HCT116 (cell line): ENCODE data around the gene DLG4. TPM values are rescaled to one million over a fixed set of nuclear protein-coding genes. Genes with fewer than 3 reads are reported as not detected.

Experiments
- ATAC-seq: fragments of 200-7000 bp; cut with Tn5 transposase; 2 replicates; pipeline ENCODE4 v1.9.1; 2020; ENCODE audit warnings: mild to moderate bottlenecking, moderate library complexity
- BruUV-seq: library from RNA; stranded (reverse); fragments of 400-500 nt; replicated peaks from 2 replicates; lab custom pipeline; 2021; lab: Mats Ljungman, UMichigan
- CTCF ChIA-PET: fragments of 300-600 bp; sonication (Branson Sonifier 250); formaldehyde crosslinking; loops from one replicate; lab custom pipeline; 2021; ENCODE audit warnings: antibody characterized with exemption; lab: Charles Lee
- POLR2A ChIA-PET: fragments of 300-600, 350-600 bp; sonication (Branson Sonifier 250); formaldehyde crosslinking; loops from one replicate; lab custom pipeline; 2021; ENCODE audit warnings: antibody characterized with exemption; lab: Charles Lee
- RAD21 ChIA-PET, 2 experiments: fragments of 300-600 bp; sonication (Branson Sonifier 250); formaldehyde crosslinking; loops; one replicate each; lab custom pipeline; 2023; ENCODE audit warnings: low total read pairs in 2 of 2; ENCODE audit not compliant: uncharacterized antibody in 2 of 2, unreplicated experiment in 2 of 2, low non-redundant PET in 1 of 2; lab: Charles Lee
- DNase-seq: peaks from one replicate; pipeline ENCODE4 v3.0.0-alpha.2; 2010; ENCODE audit warnings: low read depth, low spot score
- H2AFZ ChIP-seq: fragments of 200-600 bp; shearing (Covaris generic), sonication (generic); 2 replicates; pipeline ENCODE4 v1.6.1; 2017; ENCODE audit warnings: low read depth, mixed run types, mixed read lengths, antibody characterized with exemption, low read length; ENCODE audit not compliant: poor library complexity, severe bottlenecking
- H3K27ac ChIP-seq: 2 replicates; pipeline ENCODE4 v1.5.1; 2012; ENCODE audit warnings: low read depth, low read length
- H3K27me3 ChIP-seq: fragments of 200-600 bp; sonication (generic); 2 replicates; pipeline ENCODE4 v1.6.1; 2016; ENCODE audit warnings: mixed run types, low read length, mixed read lengths; ENCODE audit not compliant: insufficient read depth
- H3K36me3 ChIP-seq, 2 experiments: fragments of 200-500 bp in 1 of 2; fragments of 200-600 bp in 1 of 2; sonication (Bioruptor generic) in 1 of 2; sonication (generic) in 1 of 2; 2 replicates each; pipeline versions ENCODE4 v1.5.1 to v1.6.1; 2014 to 2016; ENCODE audit warnings: low read length in 2 of 2, inconsistent platforms in 1 of 2, mixed read lengths in 1 of 2, mixed run types in 1 of 2; ENCODE audit not compliant: insufficient read depth in 2 of 2, control insufficient read depth in 1 of 2
- H3K4me1 ChIP-seq, 2 experiments: fragments of 200-600 bp in 1 of 2; sonication (generic) in 1 of 2; 2 replicates each; pipeline versions ENCODE4 v1.5.1 to v1.6.1; 2012 to 2017; ENCODE audit warnings: low read length in 2 of 2, inconsistent platforms in 1 of 2, mild to moderate bottlenecking in 1 of 2, mixed read lengths in 1 of 2, mixed run types in 1 of 2, moderate library complexity in 1 of 2; ENCODE audit not compliant: insufficient read depth in 2 of 2, control insufficient read depth in 1 of 2
- H3K4me2 ChIP-seq: fragments of 200-600 bp; sonication (generic); 2 replicates; pipeline ENCODE4 v1.6.1; 2017; ENCODE audit warnings: mixed run types, low read length, mixed read lengths
- H3K4me3 ChIP-seq, 2 experiments: fragments of 200-600 bp in 1 of 2; sonication (generic) in 1 of 2; replicated peaks in 1 of 2; 2 replicates each; pipeline ENCODE4 v1.5.1; 2011 to 2016; ENCODE audit warnings: low read length in 2 of 2, control low read depth in 1 of 2, low read depth in 1 of 2, mild to moderate bottlenecking in 1 of 2, mixed read lengths in 1 of 2, mixed run types in 1 of 2
- H3K79me2 ChIP-seq: fragments of 200-600 bp; sonication (generic); 2 replicates; pipeline ENCODE4 v1.6.1; 2017; ENCODE audit warnings: mild to moderate bottlenecking, mixed run types, low read length, moderate library complexity, mixed read lengths; ENCODE audit not compliant: insufficient read depth
- H3K9ac ChIP-seq: fragments of 200-600 bp; sonication (generic); 2 replicates; pipeline ENCODE4 v1.6.1; 2016; ENCODE audit warnings: low read length, mixed read lengths
- H3K9me2 ChIP-seq: fragments of 200-600 bp; sonication (generic), shearing (Covaris generic); 2 replicates; pipeline ENCODE4 v1.6.1; 2017; ENCODE audit warnings: mixed run types, mild to moderate bottlenecking, moderate library complexity; ENCODE audit not compliant: insufficient read depth
- H3K9me3 ChIP-seq, 2 experiments: fragments of 200-500 bp in 1 of 2; fragments of 200-600 bp in 1 of 2; sonication (Bioruptor generic) in 1 of 2; sonication (generic) in 1 of 2; 2 replicates each; pipeline ENCODE4 v1.6.1; 2014 to 2017; ENCODE audit warnings: low read length in 2 of 2, mixed read lengths in 2 of 2, inconsistent platforms in 1 of 2, low read depth in 1 of 2, mild to moderate bottlenecking in 1 of 2, mixed run types in 1 of 2, moderate library complexity in 1 of 2; ENCODE audit not compliant: control insufficient read depth in 1 of 2, insufficient read depth in 1 of 2
- H4K20me1 ChIP-seq: fragments of 200-600 bp; sonication (generic), shearing (Covaris generic); 2 replicates; pipeline ENCODE4 v1.6.1; 2017; ENCODE audit warnings: mixed run types, mild to moderate bottlenecking, moderate library complexity; ENCODE audit not compliant: insufficient read depth
- CEBPB ChIP-seq: IDR thresholded peaks from 2 replicates; pipeline ENCODE4 v1.6.1; 2012; ENCODE audit warnings: low read depth
- EGR1 ChIP-seq: IDR thresholded peaks from 2 replicates; pipeline ENCODE4 v1.6.1; 2012; ENCODE audit warnings: low read depth
- ELF1 ChIP-seq: IDR thresholded peaks from 2 replicates; pipeline ENCODE4 v1.6.1; 2012; ENCODE audit warnings: low read depth, borderline replicate concordance
- EZH2 ChIP-seq: fragments of 200-600 bp; sonication (generic); IDR thresholded peaks from 2 replicates; pipeline ENCODE4 v1.6.1; 2017; ENCODE audit warnings: antibody characterized with exemption, mixed run types
- EZH2phosphoT487 ChIP-seq: fragments of 200-600 bp; IDR thresholded peaks from 2 replicates; pipeline ENCODE4 v1.6.1; 2018; ENCODE audit warnings: antibody characterized with exemption, borderline replicate concordance
- FOSL1 ChIP-seq: IDR thresholded peaks from 2 replicates; pipeline ENCODE4 v1.6.1; 2012; ENCODE audit warnings: low read depth
- JUND ChIP-seq: IDR thresholded peaks from 2 replicates; pipeline ENCODE4 v1.6.1; 2012
- POLR2A ChIP-seq: IDR thresholded peaks from 2 replicates; pipeline ENCODE4 v1.7.0; 2011; ENCODE audit warnings: borderline replicate concordance; ENCODE audit not compliant: insufficient read depth, insufficient read length; ENCODE audit errors: extremely low read depth
- POLR2AphosphoS5 ChIP-seq: IDR thresholded peaks from 2 replicates; pipeline ENCODE4 v1.6.1; 2011; ENCODE audit warnings: mild to moderate bottlenecking, low read depth, low read length, moderate library complexity
- SRF ChIP-seq: IDR thresholded peaks from 2 replicates; pipeline ENCODE4 v1.6.1; 2012; ENCODE audit warnings: low read depth
- TCF7L2 ChIP-seq: IDR thresholded peaks from 2 replicates; pipeline ENCODE4 v1.7.0; 2011; ENCODE audit warnings: borderline replicate concordance, inconsistent platforms; ENCODE audit not compliant: insufficient read depth, insufficient read length; ENCODE audit errors: extremely low read depth
- YY1 ChIP-seq: IDR thresholded peaks from 2 replicates; pipeline ENCODE4 v1.6.1; 2011; ENCODE audit warnings: low read length, low read depth, moderate library complexity, mild to moderate bottlenecking; ENCODE audit not compliant: insufficient replicate concordance; ENCODE audit errors: extremely low read depth
- ZFX ChIP-seq: fragments of 450-650 bp; IDR thresholded peaks from 2 replicates; pipeline ENCODE4 v1.6.1; 2017
- ZNF274 ChIP-seq: fragments of 200-500 bp; sonication (Bioruptor generic); IDR thresholded peaks from 2 replicates; pipeline ENCODE4 v1.6.1; 2014; ENCODE audit warnings: mild to moderate bottlenecking, low read depth, low read length, inconsistent platforms
- intact Hi-C: fragments of 100-400 bp; cut with micrococcal nuclease; formaldehyde crosslinking; loops from 2 replicates; pipeline ENCODE4 v1.10.0; 2022
- total RNA-seq: library from RNA; stranded (reverse); gene quantifications from one replicate; pipeline ENCODE4 v1.2.1, GENCODE V29; 2021; ENCODE audit not compliant: unreplicated experiment
- TF ChIP-seq, protein P1 (sequence below): IDR thresholded peaks from 2 replicates; pipeline ENCODE4 v1.6.1; 2012
- TF ChIP-seq, protein P2 (sequence below), 3 experiments: fragments of 200-600 bp in 1 of 3; sonication (generic) in 1 of 3; IDR thresholded peaks in 2 of 3; conservative IDR thresholded peaks in 1 of 3; 2 replicates each; pipeline ENCODE4 v1.5.1; 2012 to 2017; ENCODE audit warnings: low read depth in 2 of 3, low read length in 2 of 3, antibody characterized with exemption in 1 of 3, borderline replicate concordance in 1 of 3, control low read depth in 1 of 3, mild to moderate bottlenecking in 1 of 3, mixed read lengths in 1 of 3, mixed run types in 1 of 3, moderate library complexity in 1 of 3; ENCODE audit not compliant: insufficient read depth in 1 of 3
- TF ChIP-seq, protein P3 (sequence below): IDR thresholded peaks from 2 replicates; pipeline ENCODE4 v1.6.1; 2012
- TF ChIP-seq, protein P4 (sequence below): IDR thresholded peaks from 2 replicates; pipeline ENCODE4 v1.6.1; 2011; ENCODE audit warnings: mild to moderate bottlenecking, low read length, moderate library complexity; ENCODE audit not compliant: insufficient replicate concordance; ENCODE audit errors: extremely low read depth

DLG4 gene
- total RNA-seq, 1 experiment from 2014 or later, result 15.0 TPM

DNA sequence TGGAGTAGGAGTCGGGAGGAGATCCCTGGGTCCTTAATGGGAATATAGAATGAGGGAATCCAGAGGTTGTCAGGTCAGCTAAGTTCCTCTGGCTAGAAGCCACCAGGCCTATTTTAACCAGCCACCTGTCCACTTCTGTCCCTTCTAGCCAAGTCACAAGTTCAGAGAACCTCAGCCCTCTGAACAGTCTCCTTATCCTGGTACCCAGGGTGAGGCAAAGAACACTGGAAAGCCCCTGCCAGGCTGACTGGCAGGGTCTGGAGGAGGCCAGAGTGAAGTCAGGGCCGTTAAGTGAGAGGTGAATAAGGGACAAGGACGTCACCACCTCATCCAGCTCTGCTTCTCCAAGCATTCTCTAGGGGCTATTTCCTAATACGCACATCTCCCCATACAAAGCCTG, 29.2 kb upstream of the DLG4 start:
- POLR2A ChIA-PET, result interaction anchor here (0.7 kb wide), 1 partner anchor 1000 kb away, joined by 3 read pairs; the partner anchor contains the start of gene PFAS
- CTCF ChIA-PET, result interaction anchor here (1.9 kb wide), 1 partner anchor 28 kb away, joined by 5 read pairs; no protein-coding TSS in a partner anchor
- no TSS peak for BruUV-seq
- Histone ChIP-seq H4K20me1 (no peaks in the 10 kb centered on the region), H3K4me3 (no peak overlapping the region), H3K9me3 (no peaks in the 10 kb centered on the region), H3K27me3 (no peaks in the 10 kb centered on the region), H3K4me2 (no peak overlapping the region), H3K27ac (no peak overlapping the region), H2AFZ (no peak overlapping the region), H3K36me3 (peaks cover 14 to 27% of the 10 kb centered on the region in 2 experiments; a peak in 3 of 4 replicates), H3K79me2 (peaks cover 70% of the 10 kb centered on the region), H3K9ac (0 out of 2 replicates have a peak overlapping the region, but pooled peaks have one; percentile 4), H3K4me1 (peaks cover 13 to 25% of the 10 kb centered on the region in 2 experiments), H3K9me2 (no peaks in the 10 kb centered on the region)
- RAD21 ChIA-PET, result no interaction called here
- intact Hi-C loops, result no loop called here
- ATAC-seq (no peak), DNase-seq (no peak)
- TF ChIP-seq, protein P1, sequence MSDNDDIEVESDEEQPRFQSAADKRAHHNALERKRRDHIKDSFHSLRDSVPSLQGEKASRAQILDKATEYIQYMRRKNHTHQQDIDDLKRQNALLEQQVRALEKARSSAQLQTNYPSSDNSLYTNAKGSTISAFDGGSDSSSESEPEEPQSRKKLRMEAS, result no peak
- no peak for TF ChIP-seq CEBPB
- TF ChIP-seq ELF1, result no peak
- TF ChIP-seq POLR2AphosphoS5, result no peak
- TF ChIP-seq, protein P2, sequence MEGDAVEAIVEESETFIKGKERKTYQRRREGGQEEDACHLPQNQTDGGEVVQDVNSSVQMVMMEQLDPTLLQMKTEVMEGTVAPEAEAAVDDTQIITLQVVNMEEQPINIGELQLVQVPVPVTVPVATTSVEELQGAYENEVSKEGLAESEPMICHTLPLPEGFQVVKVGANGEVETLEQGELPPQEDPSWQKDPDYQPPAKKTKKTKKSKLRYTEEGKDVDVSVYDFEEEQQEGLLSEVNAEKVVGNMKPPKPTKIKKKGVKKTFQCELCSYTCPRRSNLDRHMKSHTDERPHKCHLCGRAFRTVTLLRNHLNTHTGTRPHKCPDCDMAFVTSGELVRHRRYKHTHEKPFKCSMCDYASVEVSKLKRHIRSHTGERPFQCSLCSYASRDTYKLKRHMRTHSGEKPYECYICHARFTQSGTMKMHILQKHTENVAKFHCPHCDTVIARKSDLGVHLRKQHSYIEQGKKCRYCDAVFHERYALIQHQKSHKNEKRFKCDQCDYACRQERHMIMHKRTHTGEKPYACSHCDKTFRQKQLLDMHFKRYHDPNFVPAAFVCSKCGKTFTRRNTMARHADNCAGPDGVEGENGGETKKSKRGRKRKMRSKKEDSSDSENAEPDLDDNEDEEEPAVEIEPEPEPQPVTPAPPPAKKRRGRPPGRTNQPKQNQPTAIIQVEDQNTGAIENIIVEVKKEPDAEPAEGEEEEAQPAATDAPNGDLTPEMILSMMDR (IDR thresholded peaks at IDR 0.05 in 2 of 3, conservative IDR thresholded peaks at IDR 0.05 in 1 of 3; ENCODE audit: borderline replicate concordance in 1 of 3, insufficient read depth in 1 of 3, low read depth in 2 of 3, low read length in 2 of 3), result no peak
- no peak for TF ChIP-seq ZNF274
- TF ChIP-seq EGR1, result no peak
- TF ChIP-seq, protein P3, sequence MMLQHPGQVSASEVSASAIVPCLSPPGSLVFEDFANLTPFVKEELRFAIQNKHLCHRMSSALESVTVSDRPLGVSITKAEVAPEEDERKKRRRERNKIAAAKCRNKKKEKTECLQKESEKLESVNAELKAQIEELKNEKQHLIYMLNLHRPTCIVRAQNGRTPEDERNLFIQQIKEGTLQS, result no peak
- no peak for TF ChIP-seq YY1
- no peak for TF ChIP-seq EZH2
- TF ChIP-seq POLR2A, result no peak
- no peak for TF ChIP-seq FOSL1
- no peak for TF ChIP-seq SRF
- TF ChIP-seq TCF7L2, result no peak
- no peak for TF ChIP-seq ZFX
- no peak for TF ChIP-seq JUND
- TF ChIP-seq EZH2phosphoT487, result no peak
- TF ChIP-seq, protein P4, sequence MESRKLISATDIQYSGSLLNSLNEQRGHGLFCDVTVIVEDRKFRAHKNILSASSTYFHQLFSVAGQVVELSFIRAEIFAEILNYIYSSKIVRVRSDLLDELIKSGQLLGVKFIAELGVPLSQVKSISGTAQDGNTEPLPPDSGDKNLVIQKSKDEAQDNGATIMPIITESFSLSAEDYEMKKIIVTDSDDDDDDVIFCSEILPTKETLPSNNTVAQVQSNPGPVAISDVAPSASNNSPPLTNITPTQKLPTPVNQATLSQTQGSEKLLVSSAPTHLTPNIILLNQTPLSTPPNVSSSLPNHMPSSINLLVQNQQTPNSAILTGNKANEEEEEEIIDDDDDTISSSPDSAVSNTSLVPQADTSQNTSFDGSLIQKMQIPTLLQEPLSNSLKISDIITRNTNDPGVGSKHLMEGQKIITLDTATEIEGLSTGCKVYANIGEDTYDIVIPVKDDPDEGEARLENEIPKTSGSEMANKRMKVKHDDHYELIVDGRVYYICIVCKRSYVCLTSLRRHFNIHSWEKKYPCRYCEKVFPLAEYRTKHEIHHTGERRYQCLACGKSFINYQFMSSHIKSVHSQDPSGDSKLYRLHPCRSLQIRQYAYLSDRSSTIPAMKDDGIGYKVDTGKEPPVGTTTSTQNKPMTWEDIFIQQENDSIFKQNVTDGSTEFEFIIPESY, result no peak
